ENCODE measurements around the gene ADNP2. TPM values are rescaled to one million over a fixed set of nuclear protein-coding genes. Genes with fewer than 3 reads are reported as not detected.

ADNP2 gene
- total and polyA plus RNA-seq, 2 of the 4 experiments (the other 2 are of a cell fraction), result 5.6 to 18.3 TPM

DNA sequence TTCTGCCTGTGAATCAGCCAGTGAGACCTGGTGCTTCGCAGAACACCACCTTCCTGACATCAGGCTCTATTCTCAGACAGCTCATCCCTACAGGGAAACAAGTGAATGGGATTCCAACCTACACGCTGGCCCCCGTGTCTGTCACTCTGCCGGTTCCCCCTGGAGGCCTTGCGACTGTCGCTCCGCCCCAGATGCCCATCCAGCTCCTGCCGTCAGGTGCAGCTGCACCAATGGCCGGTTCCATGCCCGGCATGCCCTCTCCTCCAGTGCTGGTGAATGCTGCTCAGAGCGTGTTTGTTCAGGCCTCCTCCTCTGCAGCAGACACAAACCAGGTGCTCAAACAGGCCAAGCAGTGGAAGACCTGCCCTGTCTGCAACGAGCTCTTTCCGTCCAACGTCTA lies 28.1 kb downstream of the ADNP2 start:
- intact Hi-C loops (cut with micrococcal nuclease) (no loop called here), dilution Hi-C loops (cut with HindIII; ENCODE audit: low sequenced_read_pairs, unreplicated experiment) (no loop called here), in situ Hi-C loops (cut with MboI; ENCODE audit: low sequenced_read_pairs) (no loop called here)
- Histone ChIP-seq H3K4me1 (ENCODE audit: control insufficient read depth, insufficient read depth, low read length) (no peaks in the 10 kb centered on the region), H3K18ac (ENCODE audit: low read depth, low read length) (no peak overlapping the region), H3K4me3 (ENCODE audit: insufficient read depth, low read depth, low read length) (no peak overlapping the region), H3K23ac (ENCODE audit: low read depth, low read length) (no peak overlapping the region), H2BK5ac (ENCODE audit: low read depth, low read length, poor library complexity, severe bottlenecking) (no peak overlapping the region), H2BK20ac (ENCODE audit: low read depth, low read length) (no peak overlapping the region), H3K4me2 (ENCODE audit: low read depth, low read length) (no peak overlapping the region), H4K20me1 (ENCODE audit: insufficient read depth, low read length) (no peaks in the 10 kb centered on the region; the same call in 1 of the 2 replicates), H4K5ac (ENCODE audit: low read depth, low read length) (no peak overlapping the region), H3K4ac (ENCODE audit: low read depth, low read length) (no peak overlapping the region), H3K27me3 (ENCODE audit: control insufficient read depth, insufficient read depth, low read length) (no peaks in the 10 kb centered on the region), H3K27ac (ENCODE audit: insufficient read depth, low read length) (no peak overlapping the region), H3K14ac (replicated peaks; ENCODE audit: low read depth, low read length) (no peak overlapping the region), H4K8ac (ENCODE audit: low read depth in 2 of 2, low read length in 2 of 2) (no peak overlapping the region), H3K9ac (ENCODE audit: low read depth, low read length) (no peak overlapping the region), H3K36me3 (ENCODE audit: control insufficient read depth, insufficient read depth, low read length) (peaks cover 44% of the 10 kb centered on the region), H2AK5ac (ENCODE audit: low read depth, low read length) (no peak overlapping the region), H2AK9ac (replicated peaks; ENCODE audit: low read depth, low read length, poor library complexity) (no peak overlapping the region), H3K79me1 (ENCODE audit: low read depth in 1 of 2, low read length in 2 of 2) (peaks cover 44 to 54% of the 10 kb centered on the region in 2 experiments), H2AFZ (replicated peaks; ENCODE audit: low read length, poor library complexity) (no peak overlapping the region), H3K9me3 (ENCODE audit: control insufficient read depth, insufficient read depth, low read length) (no peaks in the 10 kb centered on the region), H3K9me1 (ENCODE audit: insufficient read depth, low read length) (peaks cover 13% of the 10 kb centered on the region), H2BK15ac (ENCODE audit: low read depth, low read length) (no peak overlapping the region), H2BK120ac (ENCODE audit: low read depth, low read length) (no peak overlapping the region), H3K56ac (ENCODE audit: extremely low read depth, insufficient read depth, low read length) (no peak overlapping the region), H4K91ac (ENCODE audit: insufficient read depth, low read depth, low read length) (no peak overlapping the region)
- ChIA-PET CTCF (no interaction called here), POLR2A (ENCODE audit: unreplicated experiment) (interaction anchor here (0.5 kb wide), 1 partner anchor 10 kb away, joined by 3 read pairs; no protein-coding TSS in a partner anchor)
- WGBS, 2 experiments (ENCODE audit: extremely low coverage in 2 of 2, insufficient read length in 1 of 2), result 97% methylated on average over 13 of the region's 14 CpGs; no CpG with 5 or more reads in 1 of the 2 experiments
- no TSS peak for BruUV-seq (replicated peaks)
- ATAC-seq (ENCODE audit: low read depth) (no peak), DNase-seq (no peak)
- TF ChIP-seq CEBPB (IDR thresholded peaks at IDR 0.05; ENCODE audit: low read depth, low read length) (no peak), SMC3 (IDR thresholded peaks at IDR 0.05; ENCODE audit: low read depth, low read length) (no peak), RFX5 (IDR thresholded peaks at IDR 0.05; ENCODE audit: low read depth, low read length) (no peak), POLR2A (IDR thresholded peaks at IDR 0.05; ENCODE audit: low read depth, low read length) (no peak), MAZ (IDR thresholded peaks at IDR 0.05; ENCODE audit: borderline replicate concordance, low read depth, low read length) (no peak), FOS (IDR thresholded peaks at IDR 0.05; ENCODE audit: low read depth, low read length) (no peak), MXI1 (IDR thresholded peaks at IDR 0.05; ENCODE audit: borderline replicate concordance, low read depth, low read length) (no peak), CHD1 (IDR thresholded peaks at IDR 0.05; ENCODE audit: low read depth, low read length) (no peak), BHLHE40 (IDR thresholded peaks at IDR 0.05; ENCODE audit: low read depth, low read length) (no peak), MAFK (IDR thresholded peaks at IDR 0.05; ENCODE audit: low read depth, low read length) (no peak), RCOR1 (IDR thresholded peaks at IDR 0.05; ENCODE audit: insufficient replicate concordance, low read length) (no peak)
- TF ChIP-seq, protein P1, sequence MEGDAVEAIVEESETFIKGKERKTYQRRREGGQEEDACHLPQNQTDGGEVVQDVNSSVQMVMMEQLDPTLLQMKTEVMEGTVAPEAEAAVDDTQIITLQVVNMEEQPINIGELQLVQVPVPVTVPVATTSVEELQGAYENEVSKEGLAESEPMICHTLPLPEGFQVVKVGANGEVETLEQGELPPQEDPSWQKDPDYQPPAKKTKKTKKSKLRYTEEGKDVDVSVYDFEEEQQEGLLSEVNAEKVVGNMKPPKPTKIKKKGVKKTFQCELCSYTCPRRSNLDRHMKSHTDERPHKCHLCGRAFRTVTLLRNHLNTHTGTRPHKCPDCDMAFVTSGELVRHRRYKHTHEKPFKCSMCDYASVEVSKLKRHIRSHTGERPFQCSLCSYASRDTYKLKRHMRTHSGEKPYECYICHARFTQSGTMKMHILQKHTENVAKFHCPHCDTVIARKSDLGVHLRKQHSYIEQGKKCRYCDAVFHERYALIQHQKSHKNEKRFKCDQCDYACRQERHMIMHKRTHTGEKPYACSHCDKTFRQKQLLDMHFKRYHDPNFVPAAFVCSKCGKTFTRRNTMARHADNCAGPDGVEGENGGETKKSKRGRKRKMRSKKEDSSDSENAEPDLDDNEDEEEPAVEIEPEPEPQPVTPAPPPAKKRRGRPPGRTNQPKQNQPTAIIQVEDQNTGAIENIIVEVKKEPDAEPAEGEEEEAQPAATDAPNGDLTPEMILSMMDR (conservative IDR thresholded peaks at IDR 0.05; ENCODE audit: low read depth, low read length), result no peak
- TF ChIP-seq, protein P2, sequence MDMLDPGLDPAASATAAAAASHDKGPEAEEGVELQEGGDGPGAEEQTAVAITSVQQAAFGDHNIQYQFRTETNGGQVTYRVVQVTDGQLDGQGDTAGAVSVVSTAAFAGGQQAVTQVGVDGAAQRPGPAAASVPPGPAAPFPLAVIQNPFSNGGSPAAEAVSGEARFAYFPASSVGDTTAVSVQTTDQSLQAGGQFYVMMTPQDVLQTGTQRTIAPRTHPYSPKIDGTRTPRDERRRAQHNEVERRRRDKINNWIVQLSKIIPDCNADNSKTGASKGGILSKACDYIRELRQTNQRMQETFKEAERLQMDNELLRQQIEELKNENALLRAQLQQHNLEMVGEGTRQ (IDR thresholded peaks at IDR 0.05; ENCODE audit: low read depth, low read length), result no peak

Data from IMR-90 (cell line).